Activated CD4-positive, alpha-beta T cell treated with anti-CD3 and anti-CD28 coated beads, Interleukin-10, Interleukin-2, amounts not matched to agents 100 ng/mL and 50 ng/mL, durations not matched to agents 16 hours and 8 hours (primary cell): ENCODE data around the gene KRTAP10-2.

Source experiments
- DNase-seq: peaks from one replicate; pipeline ENCODE4 v3.0.0-alpha.2; 2020

KRTAP10-2 gene

DNA sequence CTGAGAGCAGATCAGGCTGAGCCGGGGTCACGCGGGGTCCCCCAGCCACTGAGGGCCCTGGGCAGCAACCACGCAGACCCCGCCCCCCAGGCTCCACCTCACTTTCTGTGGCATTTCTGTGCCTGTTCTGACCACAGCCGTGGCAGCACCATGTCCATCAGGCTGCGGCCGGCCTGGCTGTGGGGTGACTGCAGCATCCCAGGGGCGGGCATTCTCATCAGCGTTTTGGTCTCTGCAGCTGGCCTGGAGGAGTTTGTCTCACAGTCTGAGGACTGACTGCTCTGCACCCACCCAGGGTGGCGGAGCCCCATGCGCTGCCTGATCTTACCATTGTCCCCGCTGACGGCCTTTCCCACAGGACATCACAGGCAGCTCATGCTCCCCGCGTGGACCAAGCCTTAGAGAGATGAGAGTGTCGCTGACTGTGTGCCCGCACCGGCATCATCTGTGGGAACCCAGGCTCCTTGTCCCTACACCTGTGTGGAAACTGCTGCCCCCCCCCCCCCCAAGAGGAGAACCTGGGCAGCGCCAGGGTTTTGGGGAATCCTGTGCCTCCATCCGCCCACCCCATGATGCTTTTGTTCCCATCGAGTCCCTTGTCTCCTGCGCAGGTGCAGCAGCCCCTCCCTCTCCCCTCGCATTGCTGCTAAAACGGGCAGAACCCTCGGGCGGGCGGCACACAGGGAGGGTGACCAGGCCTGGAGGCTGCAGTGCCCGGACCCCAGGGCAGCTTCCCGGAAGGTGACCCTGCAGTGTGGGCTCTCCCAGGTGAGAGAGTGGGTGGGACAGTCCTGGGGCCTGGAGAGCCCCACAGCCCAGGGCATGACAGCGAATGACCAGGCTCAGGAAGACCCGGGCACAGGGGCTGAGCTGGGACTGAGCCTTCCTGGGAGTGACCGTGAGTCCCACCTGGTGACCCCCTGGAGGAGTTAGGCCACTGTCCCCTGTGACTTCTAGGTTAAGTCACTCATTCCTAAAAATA lies 13.1 kb downstream of the KRTAP10-2 start:
- DNase-seq: no peak

DNA sequence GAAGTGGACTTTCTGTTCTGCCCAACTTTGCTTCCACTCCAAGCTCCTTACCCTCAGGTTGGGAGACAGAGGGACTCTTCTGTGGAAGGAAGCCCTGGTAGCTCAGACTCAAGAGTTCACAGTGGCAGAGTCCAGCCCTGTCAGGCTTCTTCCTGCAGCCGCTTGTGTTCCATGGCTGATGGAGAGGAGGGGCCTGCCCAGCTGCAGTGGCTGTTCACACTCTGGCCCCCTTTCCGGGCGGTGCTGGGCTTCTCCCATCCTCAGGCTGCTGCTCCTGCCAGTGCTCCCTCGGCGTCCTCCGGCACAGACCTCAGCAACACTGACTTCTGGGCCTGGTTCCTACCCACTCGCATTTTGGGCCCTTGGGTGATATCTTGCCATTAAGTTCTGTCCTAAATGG lies 15.3 kb downstream of the KRTAP10-2 start:
- no peak for DNase-seq

DNA sequence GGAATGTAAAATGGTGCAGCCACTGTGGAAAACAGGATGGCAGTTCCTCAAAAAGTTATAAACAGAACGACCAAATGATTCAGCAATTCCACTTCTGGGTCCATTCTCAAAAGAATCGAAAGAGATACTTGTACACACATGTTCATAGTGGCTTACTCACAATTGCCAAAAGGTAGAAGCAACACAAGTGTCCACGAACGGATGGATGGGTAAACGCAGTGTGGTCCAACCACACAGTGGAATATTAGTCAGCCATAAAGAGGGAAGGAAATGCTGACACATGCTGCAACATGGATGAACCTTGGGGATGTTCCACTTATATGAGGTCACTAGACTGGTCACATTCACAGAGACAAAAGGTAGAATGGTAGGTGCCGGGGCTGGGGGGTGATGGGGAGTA lies 16.6 kb downstream of the KRTAP10-2 start:
- DNase-seq: no peak

DNA sequence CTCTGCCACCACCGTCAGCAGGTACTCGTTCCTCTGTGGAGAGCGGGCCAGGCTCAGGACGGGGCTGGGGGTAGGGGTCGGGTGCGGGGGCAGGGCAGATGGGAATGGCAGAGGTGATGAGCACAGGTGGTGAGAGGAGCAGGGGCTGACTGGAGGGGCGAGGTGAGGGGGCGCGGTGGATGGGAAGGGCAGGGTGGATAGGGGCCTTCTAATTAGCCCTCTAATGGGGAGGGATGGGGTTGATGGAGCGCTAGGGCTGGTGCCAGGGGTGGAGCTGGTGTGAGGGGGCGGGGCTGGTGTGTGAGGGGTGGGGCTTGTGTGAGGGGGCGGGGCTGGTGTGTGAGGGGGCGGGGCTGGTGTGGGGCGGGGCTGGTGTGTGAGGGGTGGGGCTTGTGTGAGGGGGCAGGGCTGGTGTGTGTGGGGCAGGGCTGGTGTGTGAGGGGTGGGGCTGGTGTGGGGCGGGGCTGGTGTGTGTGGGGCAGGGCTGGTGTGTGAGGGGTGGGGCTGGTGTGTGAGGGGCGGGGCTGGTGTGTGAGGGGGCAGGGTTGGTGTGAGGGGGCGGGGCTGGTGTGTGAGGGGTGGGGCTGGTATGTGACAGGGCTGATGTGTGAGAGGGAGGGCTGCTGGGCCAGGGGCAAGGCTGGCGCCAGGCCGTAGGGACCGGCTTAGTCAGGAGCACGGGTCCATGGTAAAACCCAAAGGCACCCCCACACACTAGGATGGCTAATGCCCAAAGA lies 17.2 kb downstream of the KRTAP10-2 start:
- no peak for DNase-seq

DNA sequence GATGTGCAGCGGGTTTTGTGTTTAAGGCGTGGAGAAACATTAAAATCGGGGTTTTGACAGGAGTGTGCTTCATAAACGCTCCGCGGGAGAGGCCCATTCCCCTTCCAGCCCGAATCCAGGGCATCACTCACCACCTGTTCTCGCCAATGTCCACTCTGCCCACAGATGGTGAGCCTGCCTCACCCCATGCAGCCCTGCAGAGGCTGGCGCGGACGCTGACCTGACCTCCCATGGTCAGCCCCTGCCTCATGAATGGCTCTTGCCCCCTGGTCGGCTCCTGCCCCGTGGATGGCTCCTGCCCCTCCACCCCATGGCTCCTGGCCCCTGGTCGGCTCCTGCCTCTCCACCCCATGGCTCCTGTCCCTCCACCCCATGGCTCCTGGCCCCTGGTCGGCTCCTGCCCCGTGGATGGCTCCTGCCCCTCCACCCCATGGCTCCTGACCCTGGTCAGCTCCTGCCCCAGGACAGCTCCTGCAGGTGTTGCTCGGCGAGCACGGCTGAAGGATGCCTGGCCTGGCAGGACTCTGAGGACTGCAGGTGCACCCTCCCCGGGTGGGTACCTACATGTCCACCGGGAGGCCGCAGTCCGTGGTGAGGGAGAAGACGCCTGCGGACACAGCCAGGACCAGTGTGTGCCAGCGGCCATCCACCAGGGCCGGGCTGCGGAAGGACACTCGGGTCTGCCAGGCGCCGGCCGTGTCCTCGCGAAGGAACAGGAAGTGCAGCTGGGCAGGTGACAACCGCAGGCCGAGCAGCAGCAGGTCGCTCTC lies 18.0 kb downstream of the KRTAP10-2 start:
- DNase-seq: no peak

DNA sequence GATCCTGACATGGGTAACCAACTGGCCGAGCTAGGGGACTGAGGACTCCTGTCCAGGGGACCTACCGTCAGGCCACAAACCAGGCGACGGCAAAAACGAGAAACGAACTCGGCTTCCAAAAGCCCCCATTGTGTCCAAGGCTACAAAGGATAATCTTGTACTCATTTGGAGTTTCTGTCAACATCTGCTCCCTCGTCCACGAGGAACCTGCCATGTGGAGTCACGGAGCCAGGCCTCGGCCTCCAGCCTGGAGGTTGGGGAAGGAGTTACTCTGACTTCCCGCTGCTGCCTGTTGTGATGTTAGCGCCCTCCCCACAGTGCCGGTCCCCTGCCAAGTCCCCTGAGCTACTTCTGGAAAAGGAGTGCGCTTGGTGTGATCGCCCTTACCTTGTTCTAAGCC lies 18.6 kb downstream of the KRTAP10-2 start:
- no peak for DNase-seq

DNA sequence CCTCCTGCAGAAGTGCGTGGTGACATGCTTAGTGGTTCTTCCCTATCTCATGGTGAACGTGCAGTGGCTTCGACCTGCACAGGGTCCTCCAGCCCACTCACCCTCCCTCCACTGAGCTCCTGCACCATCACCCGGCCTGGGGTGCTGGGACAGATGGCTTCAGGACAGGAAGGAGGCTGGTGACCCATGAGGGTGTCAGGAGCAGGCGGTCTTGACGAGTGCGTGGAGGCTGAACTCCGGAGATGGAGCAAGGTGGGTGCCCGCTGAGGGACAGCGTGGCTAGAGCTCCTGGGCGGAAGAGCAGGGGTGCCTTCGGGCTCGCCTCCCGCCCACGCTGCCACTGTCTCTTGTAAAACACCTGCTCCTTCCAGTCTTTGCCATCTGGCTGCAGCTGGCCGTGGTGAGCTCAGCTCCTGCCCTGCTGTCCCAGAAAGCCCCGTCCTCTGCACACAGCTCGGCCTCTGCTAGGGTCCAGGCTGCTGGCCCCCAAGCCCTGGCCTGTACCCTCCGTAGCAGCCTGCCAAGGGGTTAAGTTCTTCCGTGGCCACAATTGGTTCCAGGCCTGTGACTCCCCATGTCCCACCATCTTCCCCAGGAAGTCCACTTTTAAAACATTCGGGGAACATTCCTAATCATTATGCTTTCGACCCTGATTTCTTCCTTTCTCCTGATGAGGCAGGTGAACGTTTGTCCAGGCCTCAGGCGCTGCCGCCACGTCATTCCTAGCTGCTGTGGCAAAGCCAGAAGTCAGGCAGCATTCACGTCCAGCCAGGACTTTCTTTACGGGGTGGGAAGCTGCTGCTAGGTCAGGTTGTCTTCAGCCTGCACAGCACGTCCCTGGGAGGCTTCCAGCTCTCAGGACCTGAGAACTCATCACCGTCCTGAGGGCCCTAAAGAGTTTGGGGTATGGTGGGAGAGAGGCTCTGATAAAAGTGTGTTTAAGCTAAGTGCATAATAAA lies 19.4 kb downstream of the KRTAP10-2 start:
- DNase-seq: no peak

DNA sequence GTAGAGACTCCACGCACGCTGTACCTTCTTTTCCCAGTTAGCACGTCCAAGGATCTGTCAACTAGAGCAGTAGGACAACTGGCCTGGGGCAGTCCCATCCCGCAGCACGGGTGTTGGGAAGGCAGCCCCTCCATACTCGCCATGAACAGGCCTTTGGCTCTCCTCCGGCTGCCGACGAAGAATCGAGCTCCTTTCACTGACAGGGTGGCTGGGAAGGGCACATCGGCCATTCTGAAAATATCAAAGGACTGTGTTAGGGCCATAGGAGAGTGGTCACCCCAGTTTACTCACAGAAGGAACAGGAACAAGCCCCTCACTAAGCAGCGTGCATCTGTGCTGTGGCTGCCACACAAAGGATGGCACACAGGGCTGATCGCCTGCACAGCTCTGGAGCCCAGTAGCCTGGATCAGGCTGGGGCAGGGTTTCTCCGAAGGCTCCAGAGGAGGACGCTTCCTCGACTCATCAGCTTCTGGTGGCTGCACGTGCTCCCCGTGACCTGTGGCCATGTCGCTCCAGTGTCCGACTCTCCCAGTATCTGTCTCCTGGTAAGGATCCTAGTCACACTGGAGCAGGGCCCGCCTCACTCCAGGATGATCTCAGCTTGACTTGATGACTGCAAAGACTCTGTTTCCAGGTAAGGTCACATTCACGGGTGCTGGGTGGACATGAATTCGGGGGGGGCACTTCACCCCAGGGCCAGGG lies 20.3 kb downstream of the KRTAP10-2 start:
- no peak for DNase-seq

DNA sequence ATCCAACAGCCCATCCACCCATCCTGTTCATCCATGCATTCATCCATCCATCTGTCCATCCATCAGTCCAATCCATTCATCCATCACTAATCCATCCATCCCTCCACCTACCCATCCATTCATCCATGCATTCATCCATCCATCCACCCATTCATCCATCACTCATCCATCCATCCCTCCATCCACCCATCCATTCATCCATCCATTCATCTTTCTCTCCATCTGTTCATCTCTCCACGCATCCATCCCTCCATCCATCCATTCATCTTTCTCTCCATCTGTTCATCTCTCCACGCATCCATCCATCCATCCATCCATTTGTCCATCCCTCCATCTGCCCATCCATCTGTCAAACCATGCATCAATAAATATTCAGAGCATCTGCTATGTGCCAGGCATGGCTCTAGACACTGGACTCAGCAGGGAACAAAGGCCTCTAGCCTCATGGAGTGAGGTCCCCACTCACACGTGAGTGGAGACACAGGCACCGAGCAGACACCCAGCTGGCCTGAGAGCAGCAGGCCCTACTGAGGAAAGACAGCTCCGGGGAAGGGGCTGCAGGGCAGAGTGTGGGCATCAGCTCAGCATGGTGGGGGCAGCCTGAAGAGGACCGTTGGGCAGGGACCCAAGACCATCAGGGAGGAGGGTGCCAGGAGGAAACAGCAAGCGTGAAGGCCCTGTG lies 20.9 kb downstream of the KRTAP10-2 start:
- no peak for DNase-seq

DNA sequence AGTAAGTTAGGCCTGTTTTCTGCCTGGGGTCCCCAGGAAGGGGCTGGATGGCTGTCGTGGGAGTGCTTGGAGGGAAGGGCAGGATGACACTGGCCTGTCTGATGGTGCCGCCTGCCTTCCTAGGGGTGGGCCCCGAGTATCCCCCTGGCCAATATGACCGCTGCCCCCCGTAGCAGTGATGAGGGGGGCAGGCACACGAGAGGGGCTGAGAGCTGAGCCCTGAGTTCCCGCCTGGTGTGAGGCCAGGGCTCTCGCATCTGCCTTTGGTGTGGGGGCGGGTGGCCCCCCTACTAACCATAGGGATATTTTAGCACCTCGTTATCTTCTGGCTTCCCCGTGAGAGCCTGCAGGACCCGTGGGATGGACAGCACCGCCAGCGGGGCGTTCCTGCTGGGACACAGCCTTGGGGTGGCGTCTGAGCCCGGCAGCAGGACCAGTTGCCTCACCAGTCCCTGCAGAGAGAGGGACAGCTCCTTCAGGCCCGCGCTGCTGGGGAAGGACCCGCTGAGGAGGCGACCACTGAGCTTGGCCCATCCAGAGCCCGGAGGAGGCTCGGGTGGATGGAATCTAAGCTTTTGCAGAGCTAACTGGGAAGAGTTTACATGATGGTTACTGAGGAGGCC lies 21.7 kb downstream of the KRTAP10-2 start:
- no peak for DNase-seq

DNA sequence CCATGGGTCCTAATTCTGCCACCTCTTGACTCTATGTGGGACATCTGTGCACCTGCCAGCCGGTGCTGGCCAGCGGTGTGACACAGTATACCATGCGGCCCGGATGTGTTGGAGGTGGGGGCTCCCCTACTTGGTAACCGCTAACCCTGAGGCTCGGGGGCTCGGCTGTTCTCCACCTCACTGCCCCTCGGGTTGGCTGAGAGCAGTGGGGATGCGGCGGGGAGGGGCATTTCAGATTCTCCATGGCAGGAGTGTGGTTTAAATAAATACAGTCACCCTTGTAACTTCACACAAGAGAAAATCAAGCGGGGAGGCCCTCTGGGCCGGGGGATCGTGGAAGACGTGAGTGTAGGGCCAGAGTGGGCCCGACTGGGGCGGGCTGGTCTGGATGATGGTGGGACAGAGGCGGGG lies 22.3 kb downstream of the KRTAP10-2 start:
- no peak for DNase-seq

DNA sequence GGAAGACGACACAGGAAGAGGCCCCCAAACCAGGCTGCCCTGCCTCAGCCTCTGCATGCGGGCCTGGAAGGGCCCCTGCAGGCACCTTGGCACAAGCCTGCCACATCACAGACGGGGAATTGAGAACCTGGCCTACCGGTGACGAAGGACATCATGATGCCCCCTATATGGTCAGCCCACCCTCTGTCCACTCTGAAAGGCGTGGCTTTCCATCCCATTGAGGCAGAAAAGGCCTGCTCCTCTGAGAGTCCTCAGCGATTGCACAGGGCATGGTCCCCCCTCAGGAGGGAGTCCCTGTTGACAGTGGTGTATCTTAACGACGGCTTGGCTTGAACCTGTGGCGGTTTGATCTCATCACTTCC lies 22.7 kb downstream of the KRTAP10-2 start:
- DNase-seq: no peak

DNA sequence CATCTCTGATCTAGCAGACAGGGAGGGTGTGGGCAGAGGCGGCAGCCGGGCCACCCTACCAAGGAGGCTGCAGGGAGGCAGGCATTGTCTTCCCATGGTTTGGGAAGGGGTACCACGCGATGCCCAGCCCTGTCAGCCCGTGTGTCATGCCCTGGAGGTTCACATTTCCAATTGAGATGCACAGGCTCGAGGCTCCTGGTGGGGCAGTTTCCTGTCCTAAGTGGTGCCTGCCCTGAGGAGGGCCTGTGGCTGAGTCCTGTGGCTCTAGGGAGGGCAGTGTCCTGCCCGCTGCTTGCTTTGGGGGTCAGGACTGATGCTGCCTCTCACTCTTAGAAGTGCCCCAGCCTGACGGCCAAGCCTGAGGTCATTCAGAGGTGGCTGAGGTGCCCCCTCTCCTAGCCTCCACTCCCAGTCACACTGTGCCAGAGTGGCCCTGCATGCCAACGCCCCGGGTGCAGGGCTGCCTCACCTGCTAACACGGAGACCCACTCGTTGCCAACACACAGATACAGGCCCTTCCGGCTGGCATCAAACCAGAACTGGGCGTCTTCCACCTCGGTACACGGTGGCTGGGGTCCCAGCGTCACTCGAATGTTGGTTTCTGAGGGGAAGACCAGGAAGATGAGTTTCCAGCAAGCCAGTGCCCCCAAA lies 23.2 kb downstream of the KRTAP10-2 start:
- no peak for DNase-seq

DNA sequence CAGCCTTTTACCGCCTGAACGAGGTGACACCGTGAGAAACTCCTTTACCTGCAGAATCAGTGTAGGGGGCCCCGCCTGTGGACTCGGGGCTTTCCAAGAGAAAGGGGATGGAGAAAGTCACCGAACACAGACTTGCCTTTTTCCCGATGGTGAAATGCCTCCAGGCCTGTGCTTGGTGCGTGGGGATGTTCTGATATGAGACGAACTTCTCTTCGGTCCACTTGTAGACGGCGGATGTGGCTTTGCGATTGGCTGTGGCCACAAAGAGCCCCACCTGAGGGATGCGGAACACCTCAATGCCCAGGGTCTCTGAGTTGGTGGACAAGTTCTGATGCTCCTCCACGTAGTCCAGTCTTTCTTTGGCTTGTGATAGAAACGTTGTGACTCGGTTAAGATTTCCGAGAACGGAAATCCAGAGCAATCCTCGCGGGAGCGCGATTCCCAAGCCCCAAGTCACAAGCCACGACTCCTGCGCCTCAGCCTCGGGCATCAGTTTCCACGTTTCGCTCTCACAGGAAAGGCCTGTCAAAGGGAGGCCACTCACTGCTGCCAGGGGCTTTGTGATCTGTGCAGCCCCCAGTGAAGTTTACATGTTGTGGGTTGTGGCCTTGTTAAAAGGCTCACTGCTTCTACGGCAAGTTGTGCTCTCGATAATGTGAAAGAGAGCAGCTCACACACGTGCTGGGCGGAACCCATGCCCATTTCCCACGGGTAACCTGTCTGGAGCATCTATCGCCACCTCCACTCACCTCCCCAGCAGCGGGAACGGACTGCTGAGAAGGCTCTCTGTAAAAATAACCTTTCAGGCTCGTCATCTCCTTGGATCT lies 23.9 kb downstream of the KRTAP10-2 start:
- DNase-seq: no peak

DNA sequence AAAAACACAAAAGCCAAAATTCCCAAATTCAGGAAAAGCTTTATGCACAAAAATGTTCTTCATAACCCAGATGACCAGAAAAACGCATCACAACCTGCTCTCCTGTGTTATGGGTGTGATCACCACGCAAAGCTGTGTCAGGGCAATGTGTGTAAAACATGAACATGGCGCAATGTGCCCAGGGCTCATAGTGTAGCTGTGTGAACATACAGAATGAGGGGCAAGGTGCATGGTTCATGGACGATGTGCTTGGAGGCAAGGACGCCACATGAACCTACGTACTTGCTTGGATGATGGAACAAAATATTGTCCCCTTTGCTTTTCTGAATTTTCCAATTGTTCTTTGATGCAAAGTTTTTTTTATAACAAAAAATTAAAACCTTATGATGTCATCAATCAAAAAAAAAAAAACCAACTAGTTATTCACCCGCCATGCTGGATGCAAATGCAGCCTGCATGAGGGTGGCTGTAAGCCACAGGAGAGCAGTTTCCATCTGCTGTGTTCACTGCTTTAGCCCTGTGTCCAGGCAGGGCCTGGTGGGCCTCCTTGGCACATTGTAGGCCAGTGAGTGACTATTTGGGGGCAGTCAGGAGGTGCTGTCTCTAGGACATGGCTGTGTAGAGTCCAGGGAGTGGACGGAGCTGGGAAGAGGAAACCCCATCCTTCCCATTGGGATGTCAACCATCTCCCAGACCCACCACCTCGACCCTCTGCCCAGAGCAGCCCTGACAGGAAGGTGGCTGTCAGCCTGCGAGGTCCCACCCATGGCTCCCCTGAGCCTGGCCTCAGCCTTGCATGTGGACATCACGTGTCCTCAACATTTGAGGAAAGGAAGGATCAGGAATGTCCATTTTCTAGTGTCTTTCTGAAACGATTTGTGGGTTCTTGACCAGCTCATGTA lies 25.0 kb downstream of the KRTAP10-2 start:
- DNase-seq: no peak

DNA sequence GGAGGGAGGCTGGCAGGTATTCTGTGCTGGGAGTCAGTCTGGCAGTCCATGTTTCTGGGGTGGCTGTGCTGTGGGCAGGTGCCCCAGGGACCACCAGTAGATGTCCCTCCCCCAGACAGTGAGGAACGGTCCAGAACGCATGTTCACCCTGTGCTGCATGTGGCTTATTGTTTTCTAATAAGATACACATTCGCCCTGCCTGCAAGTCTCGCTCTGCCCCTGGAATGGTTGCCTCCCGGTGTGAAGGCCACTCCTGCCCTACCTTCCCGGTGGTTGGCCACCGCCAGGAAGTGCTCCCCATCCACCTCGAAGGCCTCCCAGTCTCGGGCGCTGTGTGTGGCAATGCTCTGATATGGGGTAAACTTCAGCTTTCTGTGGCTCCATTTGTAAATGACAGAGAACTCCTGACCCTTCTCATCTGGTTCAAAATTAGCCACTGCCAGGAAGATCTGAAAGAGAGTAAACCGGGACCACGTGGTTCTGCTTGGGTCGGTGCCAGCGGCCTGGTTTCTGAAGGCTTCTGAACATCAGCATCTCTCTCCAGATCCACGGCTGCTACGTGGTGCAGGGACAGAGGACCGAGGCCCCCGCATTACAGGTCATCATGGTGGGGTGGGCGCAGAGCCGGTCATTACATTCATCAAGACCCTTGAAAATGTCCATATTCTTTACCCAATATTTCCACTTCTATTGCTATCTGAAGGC lies 25.8 kb downstream of the KRTAP10-2 start:
- DNase-seq: no peak
